Fibroblast of skin of left biceps (primary cell): Measurements from ENCODE around the gene ZNG1F.
"Not testable (repeated sequence)": the region's sequence is repeated elsewhere in the genome, so short reads cannot be mapped to it uniquely, and the experiment has no call there.

Experiments used
- DNase-seq, 2 experiments: peaks; one replicate each; pipeline ENCODE4 v3.0.0-alpha.2; 2013; ENCODE audit warnings: low read depth in 2 of 2

ZNG1F gene

DNA sequence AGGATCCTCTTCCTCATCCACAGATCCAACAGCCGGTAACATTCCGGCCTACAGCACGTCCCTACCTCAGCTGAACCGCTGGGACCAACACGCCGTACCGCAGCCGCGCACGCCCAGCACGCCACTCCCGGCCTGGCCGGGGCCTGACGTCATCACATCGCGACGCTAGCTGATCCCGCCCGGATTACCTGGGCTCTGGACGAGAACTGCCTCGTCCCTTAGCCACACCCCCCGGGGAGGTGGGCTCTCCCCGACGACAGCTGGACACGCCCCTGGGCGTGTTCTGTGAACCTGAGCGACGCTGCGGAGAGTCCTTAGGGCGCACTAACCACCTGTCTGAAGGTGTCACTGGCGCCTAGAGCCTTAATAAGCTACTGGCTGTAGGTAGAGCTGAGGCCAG lies at the start of gene ZNG1F:
TSS of gene ZNG1F (minus strand) at position 101 of the 400 bp plus-strand sequence. CDS start at position 42, 59 bp downstream.
- not testable (repeated sequence) for DNase-seq

DNA sequence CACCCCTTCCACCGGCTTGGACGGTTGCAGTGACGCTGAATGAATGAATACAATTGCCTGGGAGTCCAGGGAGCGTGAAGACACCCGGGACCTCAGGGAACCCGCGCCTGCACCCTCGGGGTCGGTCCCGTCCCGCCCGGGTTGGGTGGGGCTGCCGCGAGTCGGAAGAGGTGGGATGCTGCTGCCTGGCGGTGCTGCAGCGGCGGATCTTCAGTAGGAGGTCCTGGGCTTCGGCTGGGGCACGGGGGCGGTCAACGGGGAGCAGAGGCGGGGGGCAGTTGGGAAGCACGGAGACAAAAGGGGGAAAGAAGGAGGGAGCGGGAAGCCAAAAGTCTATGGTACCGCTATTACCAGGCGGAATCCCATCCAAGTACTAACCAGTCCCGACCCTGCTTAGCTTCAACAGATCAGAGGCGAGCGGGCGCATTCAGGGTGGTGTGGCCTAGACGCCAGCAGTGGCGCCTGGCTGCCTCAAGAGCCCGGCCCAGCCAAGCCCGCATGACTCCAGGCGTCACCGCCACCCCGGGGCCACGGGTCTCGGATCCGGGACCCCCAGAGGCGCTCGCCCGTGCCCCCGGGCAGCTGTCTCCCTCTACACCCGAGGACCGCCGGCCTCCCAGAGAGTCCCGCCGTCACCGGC lies 48.1 kb upstream of the ZNG1F start:
- not testable (repeated sequence) for DNase-seq

DNA sequence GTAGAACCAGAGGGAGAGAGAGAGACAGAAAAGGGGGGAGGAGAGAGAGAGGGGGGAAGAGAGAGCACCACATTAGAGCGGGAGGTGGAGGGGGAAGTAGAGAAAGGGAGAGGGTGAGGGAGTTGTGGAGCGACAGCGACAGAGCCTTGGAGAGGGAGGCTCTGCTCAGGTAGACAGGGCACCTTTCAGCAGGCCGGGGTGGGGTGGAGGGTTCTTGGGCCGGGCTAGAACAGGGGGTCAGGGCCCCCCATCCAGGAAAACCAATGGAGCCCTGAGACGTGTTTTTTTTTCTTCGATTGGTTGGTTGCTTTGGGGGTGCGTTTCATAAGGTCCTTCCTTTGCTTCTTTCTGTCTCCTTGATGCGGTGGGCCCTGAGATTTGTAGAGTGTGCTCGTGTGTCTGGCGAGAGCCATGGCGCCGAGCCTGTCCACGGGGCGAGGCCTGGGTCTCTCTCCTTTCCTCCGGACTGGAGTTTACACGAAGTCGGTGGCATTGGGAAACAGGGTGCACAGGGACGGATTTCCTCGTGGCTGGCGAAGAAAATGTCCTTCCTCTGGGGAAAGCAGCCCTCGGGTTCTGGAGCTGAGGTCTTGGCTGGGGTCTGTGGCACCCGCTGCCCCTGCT lies 47.5 kb upstream of the ZNG1F start:
- not testable (repeated sequence) for DNase-seq

DNA sequence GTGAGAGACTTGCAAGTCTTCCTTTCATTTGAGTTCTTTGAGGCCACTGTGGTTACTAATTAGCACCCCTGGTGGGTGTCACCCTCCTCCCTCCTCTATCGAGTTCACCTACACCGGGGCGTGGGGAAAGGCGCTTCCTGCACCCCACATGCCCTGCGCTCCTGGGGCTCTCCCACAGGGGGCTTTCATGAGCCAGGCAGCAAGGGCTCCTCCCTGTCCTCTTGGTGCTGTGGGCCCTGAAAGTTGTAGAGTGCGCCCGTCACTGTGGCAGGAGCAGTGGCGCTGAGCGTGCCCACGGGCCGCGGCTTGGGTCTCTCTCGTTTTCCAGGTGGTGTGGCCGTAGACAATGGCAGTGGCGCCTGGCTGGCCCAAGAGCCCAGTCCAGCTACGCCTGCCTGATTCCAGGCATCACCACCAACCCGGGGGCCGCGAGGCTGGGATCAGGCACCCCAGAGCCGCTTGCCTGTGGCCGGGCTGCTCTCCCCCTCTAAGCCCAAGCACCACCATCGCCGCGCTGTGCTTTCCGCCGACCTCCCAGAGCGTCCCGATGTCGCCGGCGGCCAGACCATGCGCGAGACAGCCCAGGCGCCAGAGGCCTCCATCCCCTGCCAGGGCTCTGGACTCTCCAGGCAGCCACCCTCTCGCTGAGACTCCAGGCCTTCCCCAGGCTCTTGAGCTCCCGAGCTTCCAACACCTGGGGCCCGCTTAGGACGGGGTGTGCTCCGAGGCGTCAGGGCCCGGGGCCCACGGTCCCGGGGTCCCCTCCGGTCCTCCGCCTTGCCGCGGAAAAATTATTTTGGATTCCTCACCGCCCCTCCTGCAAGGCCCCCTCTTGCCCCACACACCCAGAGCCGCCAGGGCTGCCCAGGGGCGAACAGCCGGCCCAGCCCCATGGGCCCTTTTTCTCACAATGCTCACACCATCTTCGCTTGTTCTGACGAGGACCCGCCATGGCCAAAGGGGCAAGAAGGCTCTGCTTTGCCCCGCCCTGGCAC lies 46.0 kb upstream of the ZNG1F start:
- DNase-seq, result not testable (repeated sequence)

DNA sequence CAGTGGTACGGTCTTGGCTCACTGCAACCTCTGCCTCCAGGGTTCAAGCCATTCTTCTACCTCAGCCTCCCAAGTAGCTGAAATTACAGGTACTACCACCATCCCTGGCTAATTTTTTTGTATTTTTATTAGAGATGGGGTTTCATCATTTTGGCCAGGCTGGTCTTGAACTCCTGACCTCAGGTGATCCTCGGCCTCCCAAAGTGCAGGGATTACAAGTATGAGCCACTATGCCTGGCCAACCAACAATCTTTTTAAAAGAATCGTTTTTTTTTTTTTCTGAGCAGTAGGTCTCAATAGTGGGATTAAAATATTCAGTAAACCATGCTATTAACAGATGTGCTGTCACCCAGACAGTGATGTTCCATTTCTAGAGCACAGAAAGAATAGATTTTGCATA lies 45.1 kb upstream of the ZNG1F start:
- not testable (repeated sequence) for DNase-seq

DNA sequence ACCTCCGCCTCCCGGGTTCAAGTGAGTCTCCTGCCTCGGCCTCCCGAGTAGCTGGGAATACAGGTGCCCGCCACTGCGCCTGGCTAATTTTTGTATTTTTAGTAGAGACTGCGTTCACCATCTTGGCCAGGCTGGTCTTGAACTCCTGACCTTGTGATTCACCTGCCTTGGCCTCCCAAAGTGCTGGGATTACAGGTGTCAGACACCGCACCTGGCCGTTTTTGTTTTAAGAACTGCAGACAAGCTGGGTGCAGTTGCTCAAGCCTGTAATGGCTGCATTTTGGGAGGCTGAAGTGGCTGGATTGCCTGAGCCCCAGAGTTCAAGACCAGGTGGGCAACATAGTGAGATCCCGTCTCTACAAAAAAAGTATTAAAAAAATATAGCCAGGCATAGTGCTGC lies 43.2 kb upstream of the ZNG1F start:
- not testable (repeated sequence) for DNase-seq

DNA sequence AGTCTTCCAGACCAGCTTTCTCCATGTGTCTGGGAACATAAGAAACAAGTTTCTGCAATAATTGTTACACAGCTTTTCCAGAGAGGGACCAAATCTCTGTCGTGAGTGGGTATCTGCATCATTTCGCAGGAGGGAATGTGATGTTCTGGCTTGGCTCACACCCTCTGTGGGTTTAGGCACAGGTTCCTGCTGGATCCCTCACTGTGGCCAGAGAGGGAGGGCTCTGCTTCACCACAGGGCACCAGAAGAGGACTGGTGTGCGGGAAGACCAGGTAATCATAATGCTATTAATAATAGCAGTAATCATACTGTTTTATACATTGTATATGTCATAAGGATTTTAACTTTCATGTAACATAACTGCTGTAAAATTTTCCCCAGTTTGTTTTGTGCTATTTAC lies 41.3 kb upstream of the ZNG1F start:
- DNase-seq, result not testable (repeated sequence)

DNA sequence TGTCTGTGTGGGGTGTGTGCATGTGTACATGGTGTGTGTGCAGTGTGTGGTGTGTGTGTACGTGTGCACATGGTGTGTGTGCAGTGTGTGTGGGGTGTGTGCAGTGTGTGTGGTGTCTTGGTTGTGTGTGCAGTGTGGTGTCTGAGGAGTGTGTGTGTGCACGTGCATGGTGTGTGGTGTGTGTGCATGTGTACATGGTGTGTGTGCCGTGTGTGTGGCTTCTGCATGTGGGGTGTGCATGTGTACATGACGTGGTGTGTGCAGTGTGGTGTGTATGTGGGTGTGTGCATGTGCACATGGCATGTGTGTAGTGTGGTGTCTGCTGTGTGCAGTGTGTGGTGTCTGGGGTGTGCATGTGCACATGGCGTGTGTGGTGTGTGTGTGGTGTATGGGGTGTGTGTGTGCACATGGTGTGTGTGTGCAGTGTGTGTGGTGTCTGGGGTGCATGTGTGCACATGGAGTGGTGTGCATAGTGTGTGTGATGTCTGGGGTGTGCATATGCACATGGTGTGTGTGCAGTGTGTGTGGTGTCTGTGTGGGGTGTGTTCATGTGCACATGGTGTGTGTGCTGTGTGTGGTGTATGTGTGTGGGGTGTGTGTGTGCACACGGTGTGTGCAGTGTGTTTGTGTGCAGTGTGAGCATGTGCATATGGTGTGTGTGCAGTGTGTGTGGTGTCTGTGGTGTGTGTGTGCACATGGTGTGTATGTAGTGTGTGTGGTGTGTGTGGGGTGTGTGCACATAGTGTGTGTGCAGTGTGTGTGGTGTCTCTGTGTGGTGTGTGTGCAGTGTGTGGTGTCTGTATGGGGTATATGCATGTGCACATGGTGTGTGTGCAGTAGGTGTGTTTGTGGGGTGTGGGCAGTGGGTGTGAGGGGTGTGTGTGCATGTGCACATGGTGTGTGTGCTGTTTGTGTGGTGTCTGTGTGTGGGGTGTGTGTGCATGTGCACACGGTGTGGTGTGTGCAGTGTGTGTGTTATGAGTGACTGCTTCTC lies 40.6 kb upstream of the ZNG1F start:
- no peak for DNase-seq

DNA sequence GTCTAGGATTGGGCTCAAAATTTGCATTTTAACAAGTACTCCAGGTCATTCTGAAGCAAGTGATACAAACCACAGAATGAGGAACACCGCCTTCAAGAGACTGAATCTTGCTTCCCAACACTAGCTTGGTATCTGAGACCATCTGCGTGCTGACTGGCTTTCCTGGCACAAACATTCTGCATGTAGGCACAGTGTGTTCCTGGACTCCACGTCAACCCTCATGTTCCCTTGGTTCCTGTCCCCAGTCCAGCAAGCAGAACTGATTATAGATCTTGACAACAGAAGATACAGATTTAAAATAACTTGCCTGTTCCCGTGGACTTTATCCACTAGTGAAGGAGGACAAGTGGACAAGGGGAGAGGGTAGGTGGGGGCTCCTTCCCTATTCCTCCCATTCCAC lies 30.7 kb upstream of the ZNG1F start:
- not testable (repeated sequence) for DNase-seq

DNA sequence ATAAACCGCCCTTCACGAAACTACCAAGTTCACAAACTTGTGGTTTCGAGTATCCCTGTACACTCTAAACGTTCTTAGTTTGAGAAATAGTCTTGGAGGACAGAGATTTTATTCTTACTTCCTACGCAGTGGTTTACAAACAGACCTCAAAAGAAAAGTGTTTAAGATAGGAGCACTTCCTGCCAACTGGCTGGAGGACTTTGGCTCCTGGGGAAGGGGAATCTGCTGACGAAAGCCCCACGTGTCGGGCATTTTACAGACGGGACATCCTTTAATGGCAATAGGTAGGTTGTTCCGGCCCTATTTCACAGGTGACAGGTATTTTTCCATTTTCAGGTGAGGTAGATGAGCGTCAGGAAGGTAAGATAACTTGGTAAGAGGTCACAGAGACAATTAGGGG lies 678 bp downstream of the ZNG1F start:
- DNase-seq, result not testable (repeated sequence)

DNA sequence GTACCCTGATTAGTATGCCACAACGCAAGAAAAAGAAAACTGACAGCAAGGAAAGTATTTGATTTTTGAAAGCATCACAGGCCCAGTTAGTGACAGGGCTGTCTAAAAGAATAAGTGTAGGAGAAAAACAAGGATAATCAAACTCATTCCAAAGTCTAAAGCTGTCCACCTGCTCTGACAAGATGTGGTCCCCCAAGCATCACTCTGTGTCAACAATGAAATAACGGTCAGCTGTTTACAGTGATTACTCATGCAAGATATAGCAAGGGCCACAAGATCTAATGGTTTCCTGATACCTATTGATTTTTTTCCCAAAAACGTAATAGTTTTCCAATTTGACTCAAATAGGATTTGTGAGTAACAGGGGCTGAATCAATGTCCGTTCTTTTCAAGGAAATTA lies 14.1 kb downstream of the ZNG1F start:
- not testable (repeated sequence) for DNase-seq

DNA sequence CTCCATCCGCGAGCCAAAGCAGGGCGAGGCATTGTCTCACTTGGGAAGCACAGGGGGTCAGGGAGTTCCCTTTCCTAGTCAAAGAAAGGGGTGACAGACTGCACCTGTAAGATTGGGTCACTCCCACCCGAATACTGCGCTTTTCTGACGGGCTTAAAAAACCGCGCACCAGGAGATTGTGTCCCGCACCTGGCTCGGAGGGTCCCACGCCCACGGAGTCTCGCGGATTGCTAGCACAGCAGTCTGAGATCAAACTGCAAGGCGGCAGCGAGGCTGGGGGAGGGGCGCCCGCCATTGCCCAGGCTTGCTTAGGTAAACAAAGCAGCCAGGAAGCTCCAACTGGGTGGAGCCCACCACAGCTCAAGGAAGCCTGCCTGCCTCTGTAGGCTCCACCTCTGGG lies 39.0 kb downstream of the ZNG1F start:
- DNase-seq, result not testable (repeated sequence)

DNA sequence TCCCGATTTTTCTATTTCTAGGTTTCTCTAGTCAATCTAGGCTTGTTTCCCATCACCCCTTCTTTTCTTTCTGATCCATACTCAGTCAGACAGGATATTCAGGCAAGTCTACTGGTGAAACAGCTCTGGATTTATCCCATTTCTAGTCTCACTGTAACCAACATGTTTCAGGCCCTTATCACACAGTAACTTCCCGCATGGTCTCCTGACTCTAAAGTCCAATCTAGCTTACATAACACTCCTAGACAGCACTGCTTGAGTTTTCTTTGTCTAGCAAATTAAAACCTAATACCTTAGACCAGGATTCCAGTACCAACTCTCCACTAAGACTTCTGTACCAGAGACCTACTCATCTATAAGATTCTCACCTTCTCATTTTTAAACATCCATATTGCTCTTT lies 47.2 kb downstream of the ZNG1F start:
- not testable (repeated sequence) for DNase-seq

DNA sequence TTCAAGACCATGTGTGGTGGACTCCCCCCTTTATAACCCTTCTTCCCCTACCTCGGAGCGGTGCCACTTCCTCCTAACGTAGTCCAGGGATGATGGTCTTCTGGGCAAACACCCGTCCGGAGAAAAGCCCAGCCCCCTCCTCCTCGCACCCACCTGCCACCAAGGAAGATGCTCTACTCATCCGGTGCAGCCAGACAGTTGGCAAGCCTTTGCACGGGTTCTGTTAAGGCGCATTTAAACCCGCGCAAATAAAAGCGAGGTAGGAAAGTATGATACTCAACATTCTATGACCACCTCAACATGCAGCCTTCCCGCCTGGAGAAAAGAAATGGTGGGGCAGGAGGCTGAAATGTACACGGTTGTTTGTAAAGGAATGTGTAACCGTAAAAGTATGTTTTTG lies 60.5 kb downstream of the ZNG1F start, which contains the start of gene FOXD4L6:
TSS of gene FOXD4L6 (minus strand) at position 101 of the 400 bp plus-strand sequence. CDS start 298 bp downstream, outside the sequence.
- DNase-seq, result not testable (repeated sequence)

DNA sequence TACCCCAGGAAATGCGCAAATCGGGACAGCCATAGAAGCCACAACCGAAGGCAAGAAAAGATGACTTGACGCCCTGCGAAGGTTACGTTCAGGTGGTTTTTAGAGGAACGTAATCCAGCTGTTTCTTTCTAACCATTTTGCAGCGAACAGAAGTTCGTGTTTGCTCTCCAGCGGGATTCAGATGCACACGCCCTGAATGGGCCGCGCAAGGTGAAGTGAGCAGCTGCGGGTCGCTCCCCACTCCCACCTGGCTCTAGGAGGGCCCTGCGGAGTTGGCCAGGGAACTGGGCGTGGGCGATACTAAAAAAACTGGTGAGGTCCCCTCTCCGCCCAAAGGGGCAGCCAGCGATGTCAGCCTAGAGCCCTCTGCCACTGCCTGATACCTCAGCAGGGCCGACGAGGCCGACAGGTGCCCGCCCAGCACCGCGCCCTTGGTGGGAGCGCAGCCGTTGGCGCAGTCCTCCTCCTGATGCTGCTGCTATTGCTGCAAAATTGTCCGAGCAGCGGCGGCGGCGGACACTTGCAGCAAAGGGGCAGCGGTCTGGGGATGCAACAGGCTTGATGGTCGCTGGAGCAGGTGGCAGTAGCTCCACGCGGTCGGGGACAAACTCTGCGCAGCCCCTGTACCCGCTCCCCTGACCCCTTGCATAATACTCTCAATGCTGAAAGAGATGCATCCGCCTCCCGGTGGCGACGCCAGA lies 62.2 kb downstream of the ZNG1F start:
- not testable (repeated sequence) for DNase-seq

DNA sequence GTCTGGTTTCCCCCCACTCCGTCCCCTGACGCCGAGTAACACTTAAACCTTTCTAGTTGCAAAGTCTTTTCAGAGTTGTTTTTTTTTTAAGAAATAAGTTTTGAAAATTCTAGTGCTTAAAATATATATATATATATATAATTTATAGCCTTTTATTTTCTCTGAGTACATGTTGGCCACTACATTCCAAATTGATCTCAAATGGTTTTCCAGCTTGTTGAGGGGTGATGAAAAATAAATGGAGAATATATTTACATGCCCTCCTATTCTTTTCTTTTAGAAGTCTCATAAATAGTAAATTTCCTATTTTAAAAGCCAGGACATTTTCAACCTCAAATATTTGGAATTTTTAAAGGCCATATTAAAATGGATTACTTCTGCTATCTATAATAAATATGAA lies 63.2 kb downstream of the ZNG1F start:
- DNase-seq, result not testable (repeated sequence)

DNA sequence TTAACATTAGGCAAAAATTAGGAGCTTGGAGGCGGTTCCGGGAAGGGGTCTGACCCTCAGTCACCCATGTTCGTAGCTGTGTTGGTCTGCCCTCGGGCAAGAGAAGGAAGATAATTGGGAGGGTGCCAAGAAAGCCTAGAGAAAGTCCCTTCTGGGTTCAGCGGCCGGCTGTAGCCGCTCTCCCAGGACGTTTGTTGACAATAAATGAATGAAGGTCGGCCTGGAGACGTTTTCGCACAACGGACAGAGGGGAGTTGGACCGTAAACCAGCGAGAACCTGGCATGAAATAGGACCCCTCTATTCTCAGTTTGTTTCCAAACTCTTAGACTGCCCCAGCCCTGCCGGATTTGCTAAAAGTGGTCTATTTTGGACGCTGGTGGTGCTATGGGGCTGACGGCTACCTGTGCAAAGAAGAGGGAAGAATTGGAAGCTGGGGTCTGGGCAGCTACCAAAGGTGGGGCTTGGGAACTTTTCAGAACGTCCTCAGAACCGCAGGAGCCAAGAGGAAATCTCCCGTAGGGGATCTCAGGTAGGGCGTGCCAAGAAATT lies 63.9 kb downstream of the ZNG1F start:
- not testable (repeated sequence) for DNase-seq

DNA sequence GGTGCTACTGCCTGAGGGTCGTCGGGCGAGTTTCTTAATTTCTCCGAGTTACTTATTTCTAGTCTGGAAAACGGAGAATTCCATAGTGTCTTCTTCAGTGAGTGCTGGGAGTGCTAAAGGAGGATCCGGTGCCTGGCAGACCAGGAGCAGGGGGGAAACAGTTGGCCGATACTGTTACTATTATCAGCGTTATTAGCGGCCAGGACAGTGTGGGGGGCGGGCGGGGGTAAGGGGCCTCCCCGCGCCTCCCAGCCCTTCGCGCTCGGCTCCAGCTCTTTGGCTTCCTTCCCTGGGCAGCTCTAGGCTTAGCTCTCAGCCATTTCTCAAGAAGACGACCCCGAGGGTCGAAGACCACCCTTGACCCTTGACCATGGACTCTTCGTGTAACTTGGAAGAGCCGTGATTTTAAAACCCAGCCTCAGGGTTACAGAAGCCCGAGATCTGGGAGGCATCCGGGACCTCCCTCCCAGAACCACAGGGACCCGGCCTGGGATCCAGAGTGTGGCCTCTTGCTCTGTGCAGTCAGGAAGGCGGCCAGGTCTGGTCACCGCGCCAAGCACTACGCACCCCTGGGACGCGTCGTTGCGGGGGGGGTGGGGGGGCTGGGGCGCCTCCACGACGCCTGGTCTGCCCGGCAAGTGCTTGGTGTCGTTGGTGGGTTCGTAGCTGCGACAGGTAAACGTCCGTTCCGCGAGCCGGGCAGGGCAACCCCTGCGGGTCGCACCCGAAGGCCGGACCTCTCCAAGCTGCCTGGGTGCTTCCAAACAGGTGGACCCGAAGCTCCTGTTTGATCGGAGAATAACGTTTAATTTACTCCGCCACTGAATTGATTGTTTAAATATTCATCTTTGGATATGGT lies 64.6 kb downstream of the ZNG1F start:
- DNase-seq, result not testable (repeated sequence)

DNA sequence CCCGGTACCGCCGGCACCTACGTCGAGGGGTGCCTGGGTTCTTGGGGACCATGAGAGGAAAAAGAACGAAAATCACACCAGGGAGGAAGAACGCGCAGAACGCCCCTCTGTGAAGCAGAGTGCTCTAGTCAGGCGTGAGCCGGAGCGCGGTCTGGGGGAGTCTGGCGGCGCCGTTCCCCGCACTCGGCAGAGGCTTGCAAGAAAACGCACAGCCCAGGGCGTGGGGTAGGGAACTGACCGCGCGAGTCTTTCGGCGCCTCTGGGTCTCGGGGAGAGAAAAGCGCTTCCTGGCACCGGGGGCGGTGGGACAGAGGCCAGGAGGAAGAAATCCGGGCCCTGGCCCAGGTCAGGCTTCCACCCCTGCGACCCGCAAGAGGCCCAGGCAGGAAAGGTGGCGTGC lies 65.3 kb downstream of the ZNG1F start:
- DNase-seq, result not testable (repeated sequence)
